Left ventricle myocardium superior (tissue), 1 donor: ENCODE data around the gene SLIT1. TPM values are rescaled to one million over a fixed set of nuclear protein-coding genes. Genes with fewer than 3 reads are reported as not detected.

Source experiments
- ATAC-seq: fragments of 200-7000 bp; cut with Tn5 transposase; one replicate; pipeline ENCODE4 v1.9.1; 2020; ENCODE audit warnings: mild to moderate bottlenecking, moderate library complexity
- DNase-seq: peaks from one replicate; pipeline ENCODE4 v3.0.0-alpha.2; 2020
- intact Hi-C: fragments of 100-400 bp; cut with micrococcal nuclease; formaldehyde crosslinking; loops from one replicate; pipeline ENCODE4 v1.11.0; 2022
- total RNA-seq: library from RNA; stranded (reverse); fragmentation: NEBNext Ultra II Directional; extraction: Animal tissue kit (Norgen Biotek cat#: 25700); gene quantifications from one replicate; pipeline ENCODE4 v1.2.1, GENCODE V29; 2021
- donor health status: DM: no; HTN: yes; CAD: no; lungs with severe emphysema.

The SLIT1 gene
- total RNA-seq, 1 donor from 2014 or later, result 0.17 TPM

GRCh38 chr10:97178074-97178473 lies 7.7 kb downstream of the SLIT1 start:
- intact Hi-C loops, result no loop called here
- DNase-seq (no peak), ATAC-seq (no peak)

GRCh38 chr10:97176226-97176625 lies 9.5 kb downstream of the SLIT1 start:
- no peak for DNase-seq
- ATAC-seq, result no peak
- intact Hi-C loops, result no loop called here

GRCh38 chr10:97175586-97175985 lies 10.2 kb downstream of the SLIT1 start:
- intact Hi-C loops, result no loop called here
- DNase-seq (no peak), ATAC-seq (no peak)

- ATAC-seq (no peak), DNase-seq (no peak)
- intact Hi-C loops, result no loop called here
These were observed 10.8 kb downstream of the SLIT1 start for GRCh38 chr10:97174941-97175340.

GRCh38 chr10:97174276-97174775 lies 11.4 kb downstream of the SLIT1 start:
- ATAC-seq (no peak), DNase-seq (no peak)
- intact Hi-C loops, result no loop called here

- no peak for ATAC-seq
- intact Hi-C loops, result no loop called here
- no peak for DNase-seq
These were observed 12.7 kb downstream of the SLIT1 start for GRCh38 chr10:97173036-97173435.

GRCh38 chr10:97171001-97171400 lies 14.8 kb downstream of the SLIT1 start:
- DNase-seq (no peak), ATAC-seq (no peak)
- intact Hi-C loops, result no loop called here

- intact Hi-C loops, result no loop called here
- DNase-seq (peak; percentile 84), ATAC-seq (peak; percentile 91)
These were observed 15.7 kb downstream of the SLIT1 start for GRCh38 chr10:97169911-97170693.

- intact Hi-C loops, result no loop called here
- ATAC-seq, result no peak
- DNase-seq, result no peak
These were observed 16.7 kb downstream of the SLIT1 start for GRCh38 chr10:97169063-97169462.

- DNase-seq (no peak), ATAC-seq (no peak)
- intact Hi-C loops, result no loop called here
These were observed 17.1 kb downstream of the SLIT1 start for GRCh38 chr10:97168645-97169044.

- no peak for DNase-seq
- intact Hi-C loops, result no loop called here
- ATAC-seq, result no peak
These were observed 20.3 kb downstream of the SLIT1 start for GRCh38 chr10:97165499-97165898.

- DNase-seq (no peak), ATAC-seq (no peak)
- intact Hi-C loops, result no loop called here
These were observed 21.8 kb downstream of the SLIT1 start for GRCh38 chr10:97163781-97164501.

- intact Hi-C loops, result no loop called here
- ATAC-seq (no peak), DNase-seq (no peak)
These were observed 22.6 kb downstream of the SLIT1 start for GRCh38 chr10:97163181-97163580.

- no peak for ATAC-seq
- intact Hi-C loops, result no loop called here
These were observed 26.0 kb downstream of the SLIT1 start for GRCh38 chr10:97159646-97160305.

GRCh38 chr10:97157578-97158095 lies 28.1 kb downstream of the SLIT1 start:
- ATAC-seq (no peak), DNase-seq (no peak)
- intact Hi-C loops, result no loop called here

More at GRCh38 chr10:97159646-97160305, 26.0 kb downstream of the SLIT1 start:
- no peak for DNase-seq

GRCh38 chr10:97154781-97155180 lies 31.0 kb downstream of the SLIT1 start:
- ATAC-seq (no peak), DNase-seq (no peak)
- intact Hi-C loops, result no loop called here

- ATAC-seq (no peak), DNase-seq (no peak)
- intact Hi-C loops, result no loop called here
These were observed 31.6 kb downstream of the SLIT1 start for GRCh38 chr10:97154162-97154561.

- intact Hi-C loops, result no loop called here
- DNase-seq (no peak), ATAC-seq (no peak)
These were observed 32.4 kb downstream of the SLIT1 start for GRCh38 chr10:97153270-97153850.

GRCh38 chr10:97151307-97151914 lies 34.3 kb downstream of the SLIT1 start:
- intact Hi-C loops, result no loop called here

More at GRCh38 chr10:97151307-97151914, 34.3 kb downstream of the SLIT1 start:
- DNase-seq, result no peak
- ATAC-seq, result no peak
